GM23338 (cell line): ENCODE measurements around the gene SYT17. TPM values are rescaled to one million over a fixed set of nuclear protein-coding genes. Genes with fewer than 3 reads are reported as not detected.

ENCODE experiments used
- ATAC-seq: fragments of 200-7000 bp; cut with Tn5 transposase; 3 replicates; pipeline ENCODE4 v1.9.1; 2020
- DNase-seq: peaks from one replicate; pipeline ENCODE4 v3.0.0-alpha.2; 2015; ENCODE audit warnings: low spot score
- H2AFZ ChIP-seq: fragments of 200-600 bp; sonication (generic); 2 replicates; pipeline ENCODE4 v1.8.0; 2016; ENCODE audit warnings: antibody characterized with exemption, mild to moderate bottlenecking, moderate library complexity
- H3F3A ChIP-seq: fragments of 200-600 bp; sonication (generic); replicated peaks from 2 replicates; pipeline ENCODE4 v1.8.0; 2017; ENCODE audit warnings: antibody characterized with exemption, mixed run types, low read depth
- H3K27ac ChIP-seq: fragments of 200-600 bp; sonication (generic); 2 replicates; pipeline ENCODE4 v1.6.1; 2016; ENCODE audit warnings: low read depth
- H3K27me3 ChIP-seq: fragments of 200-600 bp; sonication (generic); 2 replicates; pipeline ENCODE4 v1.8.0; 2016; ENCODE audit warnings: mild to moderate bottlenecking, mixed run types, moderate library complexity; ENCODE audit not compliant: insufficient read depth
- H3K36me3 ChIP-seq: fragments of 200-600 bp; sonication (generic); 2 replicates; pipeline ENCODE4 v1.8.0; 2016; ENCODE audit warnings: mild to moderate bottlenecking; ENCODE audit not compliant: insufficient read depth
- H3K4me1 ChIP-seq: fragments of 200-600 bp; sonication (generic); 2 replicates; pipeline ENCODE4 v1.8.0; 2016; ENCODE audit warnings: mild to moderate bottlenecking, moderate library complexity; ENCODE audit not compliant: insufficient read depth
- H3K4me2 ChIP-seq: fragments of 200-600 bp; sonication (generic); 2 replicates; pipeline ENCODE4 v1.7.1; 2017; ENCODE audit warnings: mixed run types
- H3K4me3 ChIP-seq: fragments of 200-600 bp; sonication (generic); 2 replicates; pipeline ENCODE4 v1.6.1; 2016; ENCODE audit warnings: mixed run types
- H3K79me2 ChIP-seq: fragments of 200-600 bp; sonication (generic); replicated peaks from 2 replicates; pipeline ENCODE4 v1.8.0; 2017; ENCODE audit warnings: mild to moderate bottlenecking; ENCODE audit not compliant: insufficient read depth
- H3K9me2 ChIP-seq: fragments of 200-600 bp; sonication (generic); 2 replicates; pipeline ENCODE4 v1.8.0; 2017; ENCODE audit not compliant: insufficient read depth
- H4K20me1 ChIP-seq: fragments of 200-600 bp; sonication (generic); replicated peaks from 2 replicates; pipeline ENCODE4 v1.8.0; 2017; ENCODE audit warnings: mild to moderate bottlenecking; ENCODE audit not compliant: insufficient read depth
- H3K27ac Mint-ChIP-seq: 2 replicates; pipeline ENCODE4 v1.8.0; 2020; ENCODE audit warnings: inconsistent platforms, mild to moderate bottlenecking, moderate library complexity, mixed read lengths
- H3K27me3 Mint-ChIP-seq: 3 replicates; pipeline ENCODE4 v1.8.0; 2022; ENCODE audit warnings: low read depth, mild to moderate bottlenecking, moderate library complexity, mixed read lengths, inconsistent platforms; ENCODE audit not compliant: insufficient read depth, poor library complexity
- H3K36me3 Mint-ChIP-seq: 3 replicates; pipeline ENCODE4 v1.8.0; 2021; ENCODE audit warnings: low read depth, mild to moderate bottlenecking, inconsistent platforms, moderate library complexity, mixed read lengths
- H3K4me1 Mint-ChIP-seq: 3 replicates; pipeline ENCODE4 v1.8.0; 2020; ENCODE audit warnings: mild to moderate bottlenecking, inconsistent platforms, mixed read lengths
- H3K4me3 Mint-ChIP-seq: 3 replicates; pipeline ENCODE4 v1.8.0; 2021; ENCODE audit warnings: moderate library complexity, mild to moderate bottlenecking, inconsistent platforms, mixed read lengths
- H3K9me3 Mint-ChIP-seq: 3 replicates; pipeline ENCODE4 v1.8.0; 2020; ENCODE audit warnings: moderate library complexity, mild to moderate bottlenecking, inconsistent platforms, mixed read lengths
- CREB1 ChIP-seq: fragments of 250-450 bp; sonication (Bioruptor Pico); IDR thresholded peaks from 2 replicates; pipeline ENCODE4 v1.5.0; 2020; ENCODE audit warnings: low read depth, mild to moderate bottlenecking, moderate library complexity
- EZH2 ChIP-seq: fragments of 200-600 bp; sonication (generic); IDR thresholded peaks from one replicate; pipeline ENCODE4 v1.8.0; 2017; ENCODE audit warnings: antibody characterized with exemption, mild to moderate bottlenecking, low read depth; ENCODE audit not compliant: unreplicated experiment
- NANOG ChIP-seq: IDR thresholded peaks from 2 replicates; pipeline ENCODE4 v1.6.1; 2016; ENCODE audit warnings: antibody characterized with exemption, borderline replicate concordance
- POLR2AphosphoS5 ChIP-seq: IDR thresholded peaks from 2 replicates; pipeline ENCODE4 v1.6.1; 2016; ENCODE audit warnings: antibody characterized with exemption, low read depth
- REST ChIP-seq: IDR thresholded peaks from one replicate; pipeline ENCODE4 v1.6.1; 2018; ENCODE audit warnings: antibody characterized with exemption; ENCODE audit not compliant: unreplicated experiment
- STAT1 ChIP-seq: IDR thresholded peaks from one replicate; pipeline ENCODE4 v1.6.1; 2016; ENCODE audit warnings: antibody characterized with exemption; ENCODE audit not compliant: unreplicated experiment
- ZNF114 ChIP-seq: fragments of 250-450 bp; sonication (Bioruptor Pico); IDR thresholded peaks from 2 replicates; pipeline ENCODE4 v1.5.0; 2020; ENCODE audit warnings: mild to moderate bottlenecking, moderate library complexity
- ZNF331 ChIP-seq: fragments of 250-450 bp; sonication (Bioruptor Pico); IDR thresholded peaks from 2 replicates; pipeline ENCODE4 v1.5.0; 2020; ENCODE audit warnings: low read depth, mild to moderate bottlenecking, moderate library complexity
- ZNF462 ChIP-seq: fragments of 250-450 bp; sonication (Bioruptor Pico); IDR thresholded peaks from 2 replicates; pipeline ENCODE4 v1.5.0; 2020; ENCODE audit warnings: mild to moderate bottlenecking, moderate library complexity
- polyA plus RNA-seq: library from polyadenylated mRNA; unstranded; fragments of >200 nt; fragmentation: Nextera tagmentation; extraction: Ambion mirVana; gene quantifications from 2 replicates; pipeline ENCODE4 v1.2.1, GENCODE V29; 2016
- total RNA-seq: library from RNA; depleted of rRNA; stranded (reverse); fragments of >200 nt; shearing (Covaris generic); gene quantifications from 2 replicates; pipeline ENCODE4 v1.2.3, GENCODE V29; 2014
- TF ChIP-seq, protein P1 (sequence below): IDR thresholded peaks from 2 replicates; pipeline ENCODE4 v1.6.1; 2016; ENCODE audit warnings: antibody characterized with exemption

Gene SYT17
- total and polyA plus RNA-seq, 2 experiments from 2014 or later = 5.3 to 9.5 TPM

DNA sequence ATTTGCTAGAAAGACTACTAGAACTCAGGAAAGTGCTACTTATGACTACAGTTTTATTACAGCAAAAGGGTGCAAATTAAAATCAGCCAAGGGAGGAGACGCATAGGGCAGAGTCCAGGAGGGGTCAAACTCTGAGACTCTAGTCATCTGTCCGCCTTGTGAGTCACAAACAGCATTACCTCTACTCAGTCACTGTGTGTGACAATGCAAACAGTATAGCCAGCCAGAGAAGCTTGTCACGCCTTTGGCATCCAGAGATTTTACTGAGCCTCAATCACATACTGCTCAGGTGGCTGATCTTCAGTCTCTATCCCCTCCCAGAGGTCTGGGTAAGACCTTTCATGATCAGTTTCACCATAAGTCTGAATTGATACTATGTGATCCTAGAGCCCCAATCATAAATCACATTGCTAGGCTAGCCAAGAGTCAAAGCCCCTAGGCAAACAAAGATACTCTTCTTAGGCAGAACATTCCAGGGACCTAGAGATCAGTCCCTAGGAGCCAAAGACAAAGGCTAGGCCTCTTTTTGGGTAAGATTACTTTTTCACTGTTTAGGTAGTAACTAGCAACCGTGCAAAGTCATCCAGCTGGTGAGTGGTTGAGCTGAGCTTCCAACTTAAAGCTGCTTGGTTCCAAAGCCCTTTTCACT, 68.6 kb downstream of the SYT17 start (continued):
- TF ChIP-seq ZNF462 (CRISPR knock-in tag) (no peak), ZNF331 (CRISPR knock-in tag) (no peak), STAT1 (no peak)
- TF ChIP-seq, protein P1, sequence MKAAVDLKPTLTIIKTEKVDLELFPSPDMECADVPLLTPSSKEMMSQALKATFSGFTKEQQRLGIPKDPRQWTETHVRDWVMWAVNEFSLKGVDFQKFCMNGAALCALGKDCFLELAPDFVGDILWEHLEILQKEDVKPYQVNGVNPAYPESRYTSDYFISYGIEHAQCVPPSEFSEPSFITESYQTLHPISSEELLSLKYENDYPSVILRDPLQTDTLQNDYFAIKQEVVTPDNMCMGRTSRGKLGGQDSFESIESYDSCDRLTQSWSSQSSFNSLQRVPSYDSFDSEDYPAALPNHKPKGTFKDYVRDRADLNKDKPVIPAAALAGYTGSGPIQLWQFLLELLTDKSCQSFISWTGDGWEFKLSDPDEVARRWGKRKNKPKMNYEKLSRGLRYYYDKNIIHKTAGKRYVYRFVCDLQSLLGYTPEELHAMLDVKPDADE = no peak

DNA sequence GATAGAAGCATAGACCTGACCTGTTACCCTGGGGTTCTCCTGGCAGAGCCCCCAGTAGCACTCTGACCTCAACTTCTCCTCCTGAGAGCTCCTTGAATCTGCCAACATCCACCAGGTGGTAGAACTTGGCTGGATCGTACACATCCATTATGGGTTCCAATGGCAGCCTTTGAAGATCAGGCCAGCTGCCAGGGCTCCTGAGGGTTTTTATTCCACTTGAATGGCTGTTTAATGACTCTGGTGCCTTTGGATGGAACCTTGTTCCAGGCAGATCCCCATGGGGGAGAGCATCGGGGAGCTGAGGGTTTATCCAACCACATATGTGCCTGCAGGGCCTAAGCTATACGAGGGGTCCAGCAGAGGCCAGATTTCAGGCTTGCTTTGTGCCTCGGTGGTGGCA, 70.4 kb downstream of the SYT17 start:
- Histone ChIP-seq H3K27me3 (no peaks in the 10 kb centered on the region), H3K79me2 (no peaks in the 10 kb centered on the region), H3K36me3 (no peaks in the 10 kb centered on the region), H3F3A (no peaks in the 10 kb centered on the region), H3K4me1 (no peaks in the 10 kb centered on the region), H3K27ac (no peak overlapping the region), H4K20me1 (no peaks in the 10 kb centered on the region), H3K4me3 (no peak overlapping the region), H2AFZ (no peak overlapping the region), H3K4me2 (no peak overlapping the region), H3K9me2 (no peaks in the 10 kb centered on the region)
- Mint-ChIP-seq H3K27ac (no peak overlapping the region), H3K36me3 (peaks cover 49% of the 10 kb centered on the region), H3K4me1 (no peaks in the 10 kb centered on the region), H3K9me3 (peaks cover 59% of the 10 kb centered on the region), H3K4me3 (no peak overlapping the region), H3K27me3 (no peaks in the 10 kb centered on the region)
- DNase-seq (no peak), ATAC-seq (no peak)
- TF ChIP-seq EZH2 (no peak), POLR2AphosphoS5 (no peak), NANOG (no peak), REST (no peak), ZNF114 (CRISPR knock-in tag) (no peak), STAT1 (no peak), CREB1 (CRISPR knock-in tag) (no peak)
- TF ChIP-seq, protein P1 = no peak
